NCI-H146 (cell line): ENCODE data around the gene FGFR4.

Experiments
- DNase-seq: peaks from one replicate; lab custom pipeline; 2025; lab: John Stamatoyannopoulos, UW

The FGFR4 gene

GRCh38 chr5:177103523-177104253 lies 17.0 kb downstream of the FGFR4 start:
- DNase-seq: peak; percentile 9

GRCh38 chr5:177105691-177106476 lies 19.2 kb downstream of the FGFR4 start:
- DNase-seq: no peak

- no peak for DNase-seq
Measured at GRCh38 chr5:177107159-177107558, 20.4 kb downstream of the FGFR4 start.

- DNase-seq: no peak
Measured at GRCh38 chr5:177109810-177110209, 23.1 kb downstream of the FGFR4 start.

GRCh38 chr5:177111720-177112394 lies 25.1 kb downstream of the FGFR4 start:
- DNase-seq: peak; percentile 38

GRCh38 chr5:177112589-177113220 lies 26.0 kb downstream of the FGFR4 start:
- no peak for DNase-seq

DNA sequence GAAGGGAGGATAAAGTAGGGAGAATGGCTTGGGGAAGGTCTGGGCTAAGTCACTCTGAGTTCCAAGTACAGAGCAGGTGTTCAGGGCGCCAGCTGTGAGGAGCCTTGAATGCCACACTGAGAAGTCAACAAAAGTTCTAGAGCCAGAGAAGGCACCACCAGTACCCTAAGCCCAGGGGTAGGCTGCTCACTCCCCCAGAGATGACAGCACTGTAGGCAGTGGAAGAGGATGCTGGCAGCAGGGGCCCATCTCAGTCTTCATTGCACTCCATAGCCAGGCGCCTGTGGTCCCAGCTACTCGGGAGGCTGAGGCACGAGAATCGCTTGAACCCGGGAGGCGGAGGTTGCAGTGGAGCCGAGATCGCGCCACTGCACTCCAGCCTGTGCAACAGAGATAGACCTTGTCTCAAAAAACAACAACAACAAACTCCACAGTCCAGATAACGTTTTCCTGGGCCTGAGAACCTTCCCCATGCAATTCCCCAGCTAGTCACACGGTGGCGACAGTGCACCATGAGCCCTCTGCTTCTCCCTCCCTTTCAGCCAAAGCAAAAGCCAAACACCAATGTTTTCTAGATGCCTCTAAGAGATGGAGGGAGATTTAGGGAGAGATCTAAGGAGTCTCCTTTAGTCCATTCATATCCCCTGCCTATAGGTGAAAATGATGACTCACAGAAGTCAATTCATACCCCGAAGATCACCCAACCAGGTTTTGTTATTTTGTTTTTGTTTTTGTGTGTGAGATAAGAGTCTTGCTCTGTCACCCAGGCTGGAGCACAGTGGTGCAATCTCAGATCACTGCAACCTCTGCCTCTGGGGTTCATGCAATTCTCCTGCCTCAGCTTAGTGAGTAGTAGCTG lies 27.1 kb downstream of the FGFR4 start:
- DNase-seq: peak; percentile 47

DNA sequence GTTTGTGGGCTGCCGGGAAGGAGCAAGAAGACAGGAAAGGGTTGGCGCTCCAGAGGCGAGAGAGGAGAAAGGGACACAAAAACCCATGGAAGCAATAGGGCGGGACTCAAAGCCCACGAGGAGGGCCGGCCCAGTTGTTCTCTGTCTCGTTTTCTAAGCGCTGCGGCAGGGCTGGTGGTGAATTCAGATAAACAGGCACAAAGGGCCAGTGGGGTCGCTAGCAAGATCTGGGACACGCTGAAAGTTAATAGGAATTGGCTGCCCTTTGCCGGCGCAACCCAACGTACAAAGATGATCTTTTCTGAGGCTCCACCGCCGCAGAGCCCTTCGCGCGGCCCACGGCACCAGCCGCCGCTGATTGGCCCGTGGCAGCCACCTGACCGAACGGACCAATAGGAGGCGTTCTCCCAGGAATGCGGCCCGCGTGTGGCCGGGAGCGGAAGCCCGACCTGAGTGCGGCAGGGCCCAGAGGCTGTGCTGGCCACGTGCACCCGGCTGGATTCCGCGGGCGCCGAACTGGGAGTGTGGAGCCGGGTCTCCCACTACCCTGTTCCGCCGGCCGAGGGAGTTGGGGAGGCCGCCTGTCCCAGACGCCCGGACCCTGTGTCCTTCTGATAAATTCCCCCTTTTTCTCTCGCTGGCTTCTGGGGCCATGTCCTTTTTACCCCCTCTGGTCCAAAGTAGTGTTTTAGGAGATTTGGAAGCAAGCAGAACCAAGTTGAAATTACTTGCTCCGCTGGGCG lies 30.1 kb downstream of the FGFR4 start:
- DNase-seq: no peak

DNA sequence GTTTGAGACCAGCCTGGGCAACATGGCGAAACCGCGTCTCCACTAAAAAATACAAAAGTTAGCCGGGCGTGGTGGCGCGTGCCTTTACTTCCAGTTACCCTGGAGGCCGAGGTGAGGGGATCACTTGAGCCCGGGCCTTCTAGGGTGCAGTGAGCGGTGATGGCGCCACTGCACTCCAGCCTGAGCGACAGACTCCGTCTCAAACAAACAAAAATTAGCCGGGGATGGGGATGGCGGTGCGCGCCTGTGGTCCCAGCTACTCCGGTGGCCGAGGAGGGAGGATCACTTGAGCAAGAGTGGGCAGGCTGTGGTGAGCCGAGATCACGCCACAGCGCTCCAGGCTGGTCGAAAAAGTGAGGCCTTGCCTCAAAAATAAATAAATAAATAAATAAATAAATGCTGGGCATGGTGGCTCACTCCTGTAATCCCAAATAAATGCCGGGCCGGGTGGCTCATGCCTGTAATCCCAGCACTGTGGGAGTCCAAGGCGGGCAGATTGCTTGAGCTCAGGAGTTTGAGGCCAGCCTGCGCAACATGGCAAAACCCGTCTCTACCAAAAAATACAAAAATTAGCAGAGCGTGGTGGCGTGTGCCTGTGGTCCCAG lies 30.8 kb downstream of the FGFR4 start:
- DNase-seq: no peak

DNA sequence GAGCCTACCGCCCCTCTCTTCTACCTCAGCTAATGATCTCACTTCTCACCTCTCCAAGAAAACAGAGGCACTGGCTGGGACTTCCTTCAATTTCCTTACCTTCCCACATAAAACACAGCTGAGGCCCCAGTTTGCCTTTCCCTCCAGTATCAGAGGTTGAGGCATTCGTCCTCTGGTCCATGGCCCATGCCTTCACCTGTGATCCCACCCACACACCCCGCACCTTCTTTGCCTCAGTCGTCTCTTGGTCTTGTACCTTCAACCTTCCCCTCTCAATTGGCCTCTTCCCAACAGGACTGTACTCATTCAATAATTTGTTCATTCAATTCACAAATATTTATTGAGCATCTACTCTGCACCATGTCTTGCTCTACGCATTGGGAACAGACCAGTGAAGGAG lies 35.9 kb downstream of the FGFR4 start:
- DNase-seq: no peak

GRCh38 chr5:177123789-177124485 lies 37.2 kb downstream of the FGFR4 start:
- no peak for DNase-seq

DNA sequence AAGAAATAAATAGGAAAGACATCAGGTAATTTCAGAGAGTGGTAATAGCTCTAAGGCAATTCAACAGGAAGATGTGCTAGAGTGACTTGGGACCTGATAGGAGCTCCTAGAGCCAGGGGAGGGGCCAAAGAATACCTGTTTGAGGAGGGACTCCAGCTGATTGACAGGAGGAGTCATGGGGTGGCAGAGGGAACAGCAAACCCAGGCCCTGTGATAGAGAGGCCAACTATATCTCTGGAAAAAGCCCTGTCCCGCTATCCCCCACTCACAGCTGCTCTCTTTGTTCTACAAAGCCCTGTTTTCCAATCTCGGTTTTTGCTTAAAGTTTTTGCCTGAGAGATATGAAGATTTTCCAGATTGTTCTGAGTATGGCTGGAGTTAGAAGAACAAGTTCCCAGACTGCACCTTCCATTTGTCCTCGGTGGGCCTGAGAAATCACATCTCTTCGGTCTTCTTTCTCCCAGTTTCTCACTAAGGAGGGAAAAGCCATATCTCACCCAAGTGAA lies 37.8 kb downstream of the FGFR4 start:
- no peak for DNase-seq

DNA sequence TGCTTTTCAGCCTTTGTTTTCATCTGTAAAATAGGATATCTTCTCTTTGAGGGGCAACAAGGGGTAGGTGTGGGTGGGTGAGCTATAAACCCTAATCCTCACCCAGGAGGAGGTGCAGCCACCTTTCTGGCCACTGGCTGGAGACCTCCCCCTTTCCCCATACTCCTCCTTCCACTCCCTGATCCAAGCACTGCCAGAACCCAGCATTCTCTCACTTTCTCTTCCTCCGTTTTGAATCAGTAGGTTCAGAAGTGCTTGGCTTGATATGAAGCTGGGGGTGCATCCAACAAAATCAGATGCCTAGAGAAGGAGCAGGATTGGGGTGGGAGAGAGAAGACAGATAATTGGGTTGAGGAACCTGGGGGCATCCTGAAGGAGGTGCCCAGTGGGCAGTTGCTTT lies 40.1 kb downstream of the FGFR4 start:
- no peak for DNase-seq

DNA sequence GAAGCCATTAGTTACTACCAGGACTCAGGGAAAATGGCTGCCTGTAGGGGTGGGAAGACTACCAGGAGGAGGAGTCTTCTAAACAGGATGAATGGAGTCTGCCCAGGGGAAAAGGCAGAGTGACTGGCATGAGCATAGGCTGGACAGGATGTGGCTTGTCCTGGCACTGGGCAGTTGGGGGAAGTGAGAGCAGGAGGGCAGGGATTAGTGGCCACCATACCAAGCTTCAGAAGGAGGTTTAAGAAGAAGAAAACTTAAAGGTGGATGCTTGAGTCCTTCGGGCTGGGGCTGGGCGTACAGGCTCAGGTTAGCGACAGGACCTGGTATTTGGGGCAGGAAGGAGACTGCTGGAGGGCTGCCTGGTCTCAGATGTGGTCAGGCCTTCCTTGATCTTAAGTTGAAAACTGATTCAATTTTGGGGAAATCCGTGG lies 41.9 kb downstream of the FGFR4 start:
- DNase-seq: no peak

DNA sequence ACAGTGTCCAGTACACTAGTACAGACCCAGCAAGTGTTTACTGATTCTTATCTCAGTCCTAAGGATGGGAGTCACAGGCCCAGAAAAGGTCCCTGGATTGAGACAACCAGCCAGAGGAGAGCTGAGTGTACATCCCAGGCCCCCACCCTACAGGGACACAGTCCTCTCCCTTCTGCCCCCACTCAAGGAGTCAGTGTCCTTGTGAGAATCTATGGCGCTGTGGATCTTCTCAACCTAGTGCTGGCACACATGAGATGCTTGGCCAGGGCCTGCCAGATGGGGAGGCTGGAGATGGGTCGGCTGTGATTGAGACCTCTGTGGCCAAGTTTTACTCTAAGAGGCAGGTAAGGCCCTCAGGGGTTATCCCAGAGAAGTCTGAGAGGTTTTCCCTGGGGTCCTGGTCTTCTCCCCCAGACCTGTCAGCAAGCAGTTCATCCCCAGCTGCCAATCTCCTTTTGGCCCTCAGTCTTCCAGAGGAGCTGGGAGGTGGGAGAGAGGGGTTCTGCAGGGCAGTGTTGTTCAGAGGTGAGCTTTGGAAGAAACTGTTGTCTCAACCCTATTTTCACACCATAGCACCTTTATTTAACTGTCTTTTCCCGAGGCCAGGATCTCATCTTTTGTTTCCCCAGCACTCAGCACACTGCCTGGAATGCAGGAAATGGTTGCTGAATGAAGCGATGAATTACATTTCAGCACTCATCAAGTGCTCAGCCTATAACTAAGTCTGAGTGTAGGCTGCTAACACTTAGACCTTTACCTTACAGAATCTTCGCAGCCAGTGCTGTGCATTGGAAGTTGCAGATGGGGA lies 43.7 kb downstream of the FGFR4 start:
- no peak for DNase-seq

GRCh38 chr5:177131019-177131320 lies 44.3 kb downstream of the FGFR4 start:
- DNase-seq: no peak

GRCh38 chr5:177131352-177132135 lies 44.8 kb downstream of the FGFR4 start:
- no peak for DNase-seq
